ENCODE data around the gene CHKB.
A peak's percentile ranks its signal among the peaks of the same experiment; 100 is the strongest.

CHKB gene

GRCh38 chr22:50571264-50572175 is 11.1 kb downstream of the CHKB start:
- no peak for DNase-seq

GRCh38 chr22:50570861-50571260 is 11.8 kb downstream of the CHKB start:
- DNase-seq = no peak

- DNase-seq = no peak
Measured at GRCh38 chr22:50569896-50570535, 12.6 kb downstream of the CHKB start.

- no peak for DNase-seq
Measured at GRCh38 chr22:50569041-50569459, 13.6 kb downstream of the CHKB start.

DNA sequence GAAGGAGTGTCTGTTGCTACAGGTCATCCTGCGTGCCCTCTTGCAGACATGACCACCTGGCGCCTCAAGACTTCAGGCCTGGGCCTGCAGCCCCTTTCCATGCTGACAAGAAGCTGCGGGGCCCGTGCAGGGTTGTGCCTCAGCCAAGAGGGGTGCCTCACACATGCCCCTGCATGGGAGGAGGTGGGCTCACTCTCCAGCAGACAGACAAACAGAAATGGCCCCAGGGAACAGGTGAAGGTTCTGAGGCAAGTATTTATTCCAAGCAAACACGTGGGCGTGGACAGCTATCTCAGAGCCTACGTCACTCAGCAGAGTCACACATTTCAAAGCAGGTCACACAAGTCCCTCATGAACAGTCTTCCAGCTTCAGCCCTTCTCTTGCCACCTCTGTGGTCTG is 14.0 kb downstream of the CHKB start:
- no peak for DNase-seq

- DNase-seq = no peak
Measured at GRCh38 chr22:50567721-50568252, 14.9 kb downstream of the CHKB start.

DNA sequence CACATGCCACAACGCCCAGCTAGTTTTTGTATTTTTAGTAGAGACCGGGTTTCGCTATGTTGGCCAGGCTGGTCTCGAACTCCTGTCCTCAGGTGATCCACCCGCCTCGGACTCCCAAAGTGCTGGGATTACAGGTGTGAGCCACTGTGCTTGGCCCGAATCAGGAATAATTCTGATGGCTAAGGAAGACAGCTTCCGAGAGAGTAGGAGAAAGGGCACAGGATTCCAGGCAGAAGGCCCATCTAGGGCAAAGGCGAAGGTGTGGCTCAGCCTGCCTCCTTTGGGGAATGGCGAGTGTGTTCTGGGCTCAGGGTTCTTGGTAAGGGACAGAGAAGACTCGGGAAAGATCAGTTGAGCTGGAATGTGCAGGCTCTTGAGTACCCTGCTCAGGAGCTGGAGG is 18.4 kb downstream of the CHKB start:
- no peak for DNase-seq

GRCh38 chr22:50563413-50564160 is 19.1 kb downstream of the CHKB start:
- DNase-seq = no peak

GRCh38 chr22:50562523-50563412 is 19.9 kb downstream of the CHKB start, which contains the start of gene SYCE3:
TSS of gene SYCE3 (minus strand) at chr22:50562919. CDS start at chr22:50556405, 6,514 bp downstream.
- peak; percentile 99 to 100 for DNase-seq

DNA sequence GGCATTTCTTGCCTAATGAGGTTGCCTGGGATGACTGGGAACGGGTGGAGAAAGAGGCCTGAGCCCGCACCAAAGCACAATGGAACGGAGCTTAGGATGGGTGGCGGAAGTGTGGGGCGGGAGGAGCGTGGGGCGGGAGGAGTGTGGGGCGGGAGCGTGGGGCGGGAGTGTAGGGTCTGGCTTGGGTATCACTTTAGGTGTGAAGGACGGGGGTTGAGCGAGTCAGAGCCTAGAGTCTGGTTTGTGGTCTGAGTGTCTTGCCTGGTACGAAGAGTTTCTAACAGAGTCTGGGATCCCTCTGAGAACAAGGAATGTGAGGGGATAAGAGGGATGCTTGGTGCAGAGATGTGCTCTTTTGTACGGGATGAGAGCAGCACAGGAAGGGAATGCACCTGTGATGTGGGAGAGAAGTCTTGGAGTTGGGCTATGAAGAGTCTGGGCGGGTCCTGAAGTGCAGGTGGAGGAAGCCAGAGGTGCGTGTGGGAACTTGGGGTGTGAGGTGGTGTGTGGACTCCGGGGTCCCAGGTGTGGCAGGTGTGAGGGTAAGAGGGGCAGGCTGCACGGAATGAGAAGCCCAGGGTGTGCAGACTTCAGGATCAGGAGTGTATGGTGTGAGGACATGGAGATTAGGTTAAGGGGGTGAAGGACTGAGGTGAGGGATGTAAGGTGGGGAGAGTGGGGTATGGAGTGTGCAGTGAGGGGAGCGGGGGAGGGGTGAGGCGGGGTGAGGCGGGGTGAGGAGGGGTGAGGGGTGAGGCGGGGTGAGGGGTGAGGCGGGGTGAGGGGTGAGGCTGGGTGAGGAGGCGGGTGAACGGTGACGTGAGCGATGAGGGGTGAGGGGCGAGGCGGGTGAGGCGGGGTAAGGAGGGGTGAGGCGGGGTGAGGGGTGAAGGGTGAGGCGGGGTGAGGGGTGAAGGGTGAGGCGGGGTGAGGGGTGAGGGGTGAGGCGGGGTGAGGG is 21.0 kb downstream of the CHKB start:
- no peak for DNase-seq

DNA sequence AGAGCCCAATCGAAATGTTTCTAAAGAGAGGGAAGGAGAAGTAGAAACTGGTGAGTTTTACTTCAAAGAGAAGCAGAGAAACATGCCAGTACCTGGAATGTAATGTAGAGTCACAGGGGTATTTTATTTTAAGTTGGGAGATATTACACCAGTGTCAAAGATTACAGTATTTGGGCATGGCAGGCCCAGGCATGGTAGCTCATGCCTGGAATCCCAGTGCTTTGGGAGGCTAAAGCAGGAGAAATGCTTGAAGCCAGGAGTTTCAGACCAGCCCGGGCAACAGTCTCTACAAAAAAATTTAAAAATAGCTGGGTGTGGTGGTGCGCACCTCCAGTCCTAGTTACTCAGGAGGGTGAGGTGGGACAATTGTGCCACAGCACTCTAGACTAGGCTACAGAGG is 22.6 kb downstream of the CHKB start:
- no peak for DNase-seq

GRCh38 chr22:50556703-50557102 is 25.9 kb downstream of the CHKB start:
- no peak for DNase-seq

- DNase-seq = no peak
Measured at GRCh38 chr22:50553310-50553709, 29.3 kb downstream of the CHKB start.

DNA sequence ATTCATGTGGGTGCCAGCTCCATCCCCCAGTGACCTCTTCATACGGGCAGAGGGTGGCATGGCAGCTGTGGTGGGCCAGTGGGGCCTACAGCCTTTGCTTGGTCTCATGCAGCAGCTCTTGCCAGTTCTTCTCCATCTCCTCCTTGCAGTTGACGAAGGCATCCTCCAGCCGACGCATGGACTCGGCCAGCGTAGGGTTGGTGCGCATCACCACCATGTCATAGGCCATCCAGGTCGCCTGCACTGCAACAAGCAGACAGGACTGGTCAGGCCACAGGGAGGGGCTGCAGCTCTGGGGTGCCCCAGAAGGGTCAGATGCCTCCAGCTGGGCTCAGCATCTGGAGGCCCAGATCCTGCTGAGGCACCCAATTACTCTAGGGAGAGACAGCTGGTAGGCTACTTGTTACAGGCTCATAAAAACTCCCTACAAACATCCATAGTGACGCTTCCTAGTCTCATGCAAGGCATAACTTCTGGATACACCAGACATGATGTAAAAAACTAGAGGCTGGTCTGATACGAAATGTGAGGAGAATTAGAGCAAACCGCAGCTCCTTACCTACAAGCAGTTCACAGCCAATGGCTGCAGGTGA is 31.4 kb downstream of the CHKB start:
- no peak for DNase-seq

DNA sequence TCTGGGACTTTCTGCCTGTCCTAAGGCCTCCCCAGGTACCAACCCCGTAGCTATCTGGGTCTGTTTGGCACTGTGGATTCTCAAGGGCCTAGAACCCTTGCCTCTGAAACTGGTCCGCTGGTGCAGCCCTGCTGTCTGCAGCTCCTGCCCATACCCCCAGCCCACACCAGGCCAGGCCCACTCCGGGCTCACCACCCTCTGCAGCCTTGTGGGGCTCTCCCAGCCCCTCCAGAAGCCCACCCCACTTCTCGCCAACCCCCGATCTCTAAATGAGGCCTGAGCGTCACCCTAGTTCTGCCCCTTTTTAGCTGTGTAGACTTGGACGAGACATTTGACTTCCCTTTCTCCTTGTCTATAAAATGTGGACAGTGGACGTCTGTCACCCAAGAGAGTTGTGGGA is 32.3 kb downstream of the CHKB start:
- DNase-seq = no peak

- DNase-seq = no peak
Measured at GRCh38 chr22:50548921-50549790, 33.5 kb downstream of the CHKB start.

DNA sequence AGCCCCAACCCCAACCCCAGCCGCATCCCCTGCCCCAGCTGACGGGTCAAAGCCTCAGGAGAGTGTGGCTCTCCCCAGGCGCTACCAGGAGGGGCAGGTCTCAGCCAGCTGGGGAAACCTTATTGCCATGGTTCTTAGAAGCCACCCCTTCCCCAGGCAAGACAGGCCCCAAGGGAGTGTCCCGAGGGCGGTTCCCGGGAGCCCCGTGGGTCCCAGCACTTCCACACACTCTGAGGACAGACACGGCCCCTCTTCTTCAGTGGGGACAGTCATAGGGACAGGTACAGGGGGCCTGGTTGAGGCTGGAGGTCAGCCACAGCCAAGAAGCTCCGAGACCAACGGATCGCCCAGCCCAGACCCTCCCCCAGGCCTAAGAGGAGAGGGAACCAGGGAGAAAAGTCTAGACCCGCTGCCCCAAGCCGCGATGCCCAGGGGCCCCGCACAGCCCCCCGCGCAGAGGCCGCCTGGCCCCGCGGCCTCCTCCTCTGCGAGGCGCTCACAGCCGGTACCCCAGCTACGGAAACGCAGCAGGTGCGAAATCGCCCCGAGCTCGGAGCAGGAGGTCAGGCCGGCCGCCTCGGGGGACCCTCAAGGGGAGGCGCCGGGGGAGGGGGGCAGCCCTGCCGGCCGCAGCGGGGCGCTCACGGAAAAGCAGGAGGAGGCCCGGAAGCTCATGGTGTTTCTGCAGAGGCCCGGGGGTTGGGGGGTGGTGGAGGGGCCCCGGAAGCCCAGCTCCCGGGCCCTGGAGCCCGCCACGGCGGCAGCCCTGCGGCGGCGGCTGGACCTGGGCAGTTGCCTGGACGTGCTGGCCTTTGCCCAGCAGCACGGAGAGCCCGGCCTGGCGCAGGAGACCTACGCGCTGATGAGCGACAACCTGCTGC is 34.4 kb downstream of the CHKB start:
- DNase-seq = peak; percentile 73 to 75

GRCh38 chr22:50547263-50547985 is 35.2 kb downstream of the CHKB start:
- peak in 1 of 2 experiments; percentile 34 for DNase-seq

Data from activated T-cell treated with anti-CD3 and anti-CD28 coated beads, Interleukin-2, amount 50 U/mL, for 48 hours (primary cell).